GM12892 (cell line): ENCODE measurements around the gene ARHGEF26.

Experiments used
- DNase-seq: peaks from one replicate; pipeline ENCODE4 v3.0.0; 2011; ENCODE audit not compliant: insufficient read length
- FAIRE-seq: peaks from 2 replicates; lab custom pipeline; 2011; peaks lifted over from hg19 to GRCh38; lab: Jason Lieb, UNC
- POLR2A ChIP-seq: IDR thresholded peaks from 2 replicates; pipeline ENCODE4 v1.6.1; 2011; ENCODE audit warnings: low read depth, low read length, control low read depth
- POLR2AphosphoS5 ChIP-seq: IDR thresholded peaks from 2 replicates; pipeline ENCODE4 v1.6.1; 2011; ENCODE audit warnings: low read depth, low read length, control low read depth
- TAF1 ChIP-seq: IDR thresholded peaks from 2 replicates; pipeline ENCODE4 v1.6.1; 2011; ENCODE audit warnings: low read depth, mild to moderate bottlenecking, control low read depth, low read length, borderline replicate concordance

ARHGEF26 gene

GRCh38 chr3:154192225-154192624 is 71.0 kb downstream of the ARHGEF26 start:
- FAIRE-seq = no peak
- TF ChIP-seq POLR2AphosphoS5 (no peak), POLR2A (no peak), TAF1 (no peak)
- DNase-seq = no peak

- TF ChIP-seq POLR2A (no peak), POLR2AphosphoS5 (no peak), TAF1 (no peak)
- FAIRE-seq = no peak
- no peak for DNase-seq
These were observed 71.9 kb downstream of the ARHGEF26 start for GRCh38 chr3:154193000-154193615.

- TF ChIP-seq POLR2AphosphoS5 = no peak
- no peak for TF ChIP-seq POLR2A
- no peak for TF ChIP-seq TAF1
- no peak for DNase-seq
- FAIRE-seq = no peak
These were observed 73.7 kb downstream of the ARHGEF26 start for GRCh38 chr3:154194877-154195276.

GRCh38 chr3:154195620-154196356 is 74.6 kb downstream of the ARHGEF26 start:
- FAIRE-seq = no peak
- no peak for DNase-seq
- no peak for TF ChIP-seq POLR2AphosphoS5
- TF ChIP-seq POLR2A = no peak
- TF ChIP-seq TAF1 = no peak

GRCh38 chr3:154197751-154198150 is 76.6 kb downstream of the ARHGEF26 start:
- DNase-seq (no peak), FAIRE-seq (no peak)
- TF ChIP-seq POLR2A (no peak), POLR2AphosphoS5 (no peak), TAF1 (no peak)

GRCh38 chr3:154209499-154209898 is 88.3 kb downstream of the ARHGEF26 start:
- FAIRE-seq (no peak), DNase-seq (no peak)
- TF ChIP-seq POLR2AphosphoS5 (no peak), TAF1 (no peak), POLR2A (no peak)

GRCh38 chr3:154210986-154211385 is 89.8 kb downstream of the ARHGEF26 start:
- no peak for FAIRE-seq
- no peak for DNase-seq
- TF ChIP-seq POLR2AphosphoS5 (no peak), TAF1 (no peak), POLR2A (no peak)

GRCh38 chr3:154214306-154214705 is 93.1 kb downstream of the ARHGEF26 start:
- TF ChIP-seq POLR2A = no peak
- no peak for TF ChIP-seq TAF1
- TF ChIP-seq POLR2AphosphoS5 = no peak
- no peak for DNase-seq
- no peak for FAIRE-seq

GRCh38 chr3:154217671-154218070 is 96.5 kb downstream of the ARHGEF26 start:
- TF ChIP-seq TAF1 = no peak
- no peak for TF ChIP-seq POLR2A
- TF ChIP-seq POLR2AphosphoS5 = no peak
- DNase-seq (no peak), FAIRE-seq (no peak)

- DNase-seq = no peak
- no peak for FAIRE-seq
- no peak for TF ChIP-seq TAF1
- no peak for TF ChIP-seq POLR2A
- TF ChIP-seq POLR2AphosphoS5 = no peak
These were observed 97.5 kb downstream of the ARHGEF26 start for GRCh38 chr3:154218728-154219127.

- FAIRE-seq (no peak), DNase-seq (no peak)
- TF ChIP-seq POLR2A (no peak), POLR2AphosphoS5 (no peak), TAF1 (no peak)
These were observed 99.3 kb downstream of the ARHGEF26 start for GRCh38 chr3:154220462-154220861.

- TF ChIP-seq TAF1 (no peak), POLR2A (no peak), POLR2AphosphoS5 (no peak)
- FAIRE-seq (no peak), DNase-seq (no peak)
These were observed 102.3 kb downstream of the ARHGEF26 start for GRCh38 chr3:154223519-154223918.
